HG02973 (cell line): ENCODE results near the gene CCDC13.
"Not testable (repeated sequence)": the region's sequence is repeated elsewhere in the genome, so short reads cannot be mapped to it uniquely, and the experiment has no call there.

Source experiments
- ATAC-seq: cut with Tn5 transposase; IDR thresholded peaks from one replicate; pipeline ENCODE4 v1.9.1; 2021; ENCODE audit warnings: moderate library complexity; ENCODE audit not compliant: unreplicated experiment

CCDC13 gene, protein sequence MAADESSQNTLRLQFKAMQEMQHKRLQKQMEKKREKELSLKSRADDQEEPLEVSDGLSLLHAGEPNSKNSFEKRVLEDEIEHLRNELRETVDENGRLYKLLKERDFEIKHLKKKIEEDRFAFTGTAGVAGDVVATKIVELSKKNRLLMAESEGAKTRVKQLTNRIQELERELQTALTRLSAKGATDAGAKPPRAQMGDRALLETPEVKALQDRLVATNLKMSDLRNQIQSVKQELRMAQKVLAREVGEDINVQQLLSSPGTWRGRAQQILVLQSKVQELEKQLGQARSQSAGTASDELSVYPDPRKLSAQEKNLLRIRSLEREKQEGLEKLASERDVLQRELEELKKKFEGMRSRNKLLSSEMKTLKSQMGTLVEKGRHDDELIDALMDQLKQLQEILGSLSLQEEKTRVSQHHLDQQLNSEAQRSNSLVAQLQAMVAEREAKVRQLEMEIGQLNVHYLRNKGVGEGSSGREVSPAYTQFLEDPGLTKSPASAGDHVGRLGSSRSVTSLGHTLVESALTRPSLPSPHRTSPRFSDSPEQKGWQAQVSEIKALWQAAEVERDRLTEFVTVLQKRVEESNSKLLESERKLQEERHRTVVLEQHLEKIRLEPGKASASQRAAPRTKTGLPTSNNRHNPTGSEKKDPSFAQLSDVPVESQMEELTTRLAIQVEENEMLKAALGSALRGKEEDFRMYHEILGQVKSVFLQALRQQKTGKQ

GRCh38 chr3:42772670-42773408 lies at the start of gene CCDC13:
Gene CCDC13 (minus strand): TSS chr3:42773253. CDS start chr3:42758345, 14,908 bp downstream.
- peak; percentile 98 for ATAC-seq

DNA sequence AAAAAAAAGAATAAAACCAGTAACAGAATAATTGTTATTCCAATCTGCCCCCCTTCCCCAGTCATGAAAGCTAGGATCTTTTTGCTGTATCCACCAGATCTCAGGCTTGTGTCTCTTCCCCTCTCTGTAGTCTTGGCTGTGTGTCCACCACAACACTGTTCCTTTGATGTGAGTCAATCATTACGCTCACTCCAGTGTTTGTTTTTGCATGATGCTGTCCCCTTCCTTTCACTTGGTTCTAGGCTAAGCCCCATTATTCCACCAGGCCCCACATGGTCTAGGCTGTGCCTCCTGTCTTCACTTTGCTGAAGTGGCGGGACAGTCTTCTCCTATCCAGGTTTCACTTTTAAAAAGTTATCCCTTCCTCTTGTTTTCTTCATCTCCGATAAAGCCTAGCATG lies 49.8 kb upstream of the CCDC13 start:
- ATAC-seq, result no peak

- no peak for ATAC-seq
These were observed 47.6 kb upstream of the CCDC13 start for GRCh38 chr3:42820746-42821051.

DNA sequence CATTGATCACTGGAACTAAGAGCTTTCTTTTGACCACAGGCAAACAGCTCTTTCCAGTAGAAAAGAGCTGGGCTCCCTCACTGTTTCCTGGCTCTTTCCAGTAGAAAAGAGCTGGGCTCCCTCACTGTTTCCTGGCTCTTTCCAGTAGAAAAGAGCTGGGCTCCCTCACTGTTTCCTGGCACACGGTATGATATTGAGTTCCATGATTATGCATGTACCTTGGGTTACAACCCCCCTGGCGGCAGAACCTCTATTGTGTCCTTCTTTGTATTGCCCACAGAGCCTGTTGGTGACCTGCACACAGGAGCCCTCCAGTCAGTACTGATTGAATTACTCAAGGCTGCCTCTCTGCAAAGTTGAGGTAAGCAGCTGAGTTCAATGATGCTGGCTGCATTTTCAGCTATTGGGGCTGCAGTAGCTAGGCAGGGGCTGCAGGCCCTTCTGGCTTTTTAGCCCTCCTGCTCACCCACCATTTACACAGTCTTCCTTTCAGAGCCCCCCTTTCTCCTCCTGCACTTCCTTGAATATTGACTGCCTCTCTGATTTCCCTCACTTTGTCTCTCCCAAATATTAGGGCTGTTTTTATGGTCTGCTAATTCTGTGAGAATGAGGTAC lies 46.4 kb upstream of the CCDC13 start:
- ATAC-seq, result no peak

DNA sequence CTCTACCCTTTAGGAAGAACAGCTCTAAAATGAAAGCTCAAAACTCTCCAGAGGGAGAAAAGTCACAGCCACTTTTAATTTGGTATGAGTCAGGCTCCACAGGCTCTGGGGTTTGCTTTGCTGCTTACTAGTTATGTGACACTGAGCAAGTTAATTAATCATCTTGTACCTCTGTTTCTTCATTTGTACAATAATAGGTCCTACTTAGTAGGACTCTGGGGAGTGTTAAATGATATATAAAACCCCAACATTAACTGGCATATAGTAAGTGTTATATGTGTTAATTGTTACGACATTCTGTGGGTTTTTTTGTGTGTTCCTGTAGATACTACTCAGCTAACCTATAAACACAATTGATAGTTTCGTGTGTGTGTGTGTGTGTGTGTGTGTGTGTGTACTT lies 42.8 kb upstream of the CCDC13 start:
- no peak for ATAC-seq

DNA sequence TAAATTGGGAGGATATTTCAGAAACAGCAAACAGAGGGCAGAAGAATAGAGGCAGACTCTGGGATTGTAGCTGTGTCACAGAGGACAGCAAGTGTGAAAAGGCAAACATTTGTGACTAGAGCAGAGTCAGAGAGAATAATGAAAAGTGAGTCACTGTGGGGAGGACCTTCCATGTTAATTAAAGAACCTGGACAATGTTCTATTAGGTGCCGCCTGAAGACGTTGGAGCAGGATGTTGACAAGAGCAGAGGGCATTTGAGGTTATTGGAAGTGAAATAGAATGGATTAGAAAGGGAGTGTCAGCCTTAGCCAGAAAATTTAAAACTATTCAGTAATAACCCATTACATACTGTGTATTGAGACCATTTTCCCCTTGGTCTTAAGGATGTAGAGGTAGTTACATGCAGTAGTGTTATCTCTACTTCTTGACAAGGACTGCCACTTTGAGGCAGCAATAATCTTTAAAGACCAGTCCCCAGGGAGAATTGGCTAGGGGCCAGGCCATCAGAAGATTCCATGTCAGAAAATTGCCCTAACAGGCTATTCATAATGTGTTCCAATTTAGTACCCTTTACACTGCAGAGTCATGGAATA lies 42.0 kb upstream of the CCDC13 start:
- no peak for ATAC-seq

GRCh38 chr3:42814246-42814645 lies 41.2 kb upstream of the CCDC13 start:
- ATAC-seq, result no peak

- not testable (repeated sequence) for ATAC-seq
These were observed 38.2 kb upstream of the CCDC13 start for GRCh38 chr3:42811118-42811883.

DNA sequence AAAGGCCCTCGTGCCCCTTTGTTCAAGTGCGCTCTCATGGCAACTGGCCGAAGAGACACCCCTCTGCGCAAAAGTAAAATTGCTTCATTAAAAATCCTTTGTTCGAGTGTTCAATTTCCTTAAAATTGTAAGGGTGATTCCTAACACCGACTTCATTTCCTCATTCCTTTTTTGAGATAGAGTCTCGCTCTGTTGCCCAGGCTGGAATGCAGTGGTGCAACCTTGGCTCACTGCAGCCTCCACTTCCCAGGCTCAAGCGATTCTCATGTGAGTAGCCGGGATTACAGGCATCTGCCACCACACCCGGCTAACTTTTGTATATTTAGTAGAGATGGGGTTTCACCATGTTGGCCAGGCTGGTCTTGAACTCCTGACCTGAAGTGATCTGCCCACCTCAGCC lies 37.7 kb upstream of the CCDC13 start:
- ATAC-seq, result not testable (repeated sequence)

DNA sequence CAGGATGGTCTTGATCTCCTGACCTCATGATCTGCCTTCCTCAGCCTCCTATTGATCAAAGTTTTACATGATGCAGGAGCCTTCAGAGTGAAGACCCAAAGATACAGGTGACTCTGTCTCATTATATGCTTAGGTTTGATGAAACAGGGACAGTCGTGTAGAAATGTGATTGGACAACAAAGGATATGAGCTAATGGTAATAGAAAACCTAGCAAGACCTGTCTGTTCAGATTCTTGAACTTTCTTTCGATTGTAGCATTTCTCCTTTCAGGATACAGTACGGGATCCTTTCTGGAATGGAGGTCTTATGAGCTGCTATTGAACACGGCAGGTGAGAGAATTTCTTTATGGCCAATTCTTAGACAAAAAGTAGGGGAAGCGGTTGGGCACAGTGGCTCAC lies 36.1 kb upstream of the CCDC13 start, which contains the start of gene ACKR2:
TSS of gene ACKR2 (plus strand) at position 244 of the 400 bp plus-strand sequence. CDS start 55,058 bp downstream, outside the sequence.
- ATAC-seq, result no peak

DNA sequence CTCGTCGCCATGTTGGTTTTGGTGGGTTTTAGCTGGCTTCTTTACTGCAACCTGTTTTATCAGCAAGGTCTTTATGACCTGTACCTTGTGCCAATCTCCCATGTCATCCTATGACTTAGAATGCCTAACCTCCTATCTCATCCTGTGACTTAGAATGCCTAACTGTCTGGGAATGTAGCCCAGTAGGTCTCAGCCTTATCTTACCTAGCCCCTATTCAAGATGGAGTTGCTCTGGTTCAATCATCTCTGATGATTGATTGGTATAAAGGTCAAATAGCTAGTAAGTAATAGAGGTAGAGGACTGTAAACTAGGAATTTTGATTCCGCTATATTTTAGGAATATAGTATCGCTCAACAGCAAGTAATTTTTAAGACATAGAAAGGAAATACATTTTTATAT lies 34.9 kb upstream of the CCDC13 start:
- no peak for ATAC-seq

DNA sequence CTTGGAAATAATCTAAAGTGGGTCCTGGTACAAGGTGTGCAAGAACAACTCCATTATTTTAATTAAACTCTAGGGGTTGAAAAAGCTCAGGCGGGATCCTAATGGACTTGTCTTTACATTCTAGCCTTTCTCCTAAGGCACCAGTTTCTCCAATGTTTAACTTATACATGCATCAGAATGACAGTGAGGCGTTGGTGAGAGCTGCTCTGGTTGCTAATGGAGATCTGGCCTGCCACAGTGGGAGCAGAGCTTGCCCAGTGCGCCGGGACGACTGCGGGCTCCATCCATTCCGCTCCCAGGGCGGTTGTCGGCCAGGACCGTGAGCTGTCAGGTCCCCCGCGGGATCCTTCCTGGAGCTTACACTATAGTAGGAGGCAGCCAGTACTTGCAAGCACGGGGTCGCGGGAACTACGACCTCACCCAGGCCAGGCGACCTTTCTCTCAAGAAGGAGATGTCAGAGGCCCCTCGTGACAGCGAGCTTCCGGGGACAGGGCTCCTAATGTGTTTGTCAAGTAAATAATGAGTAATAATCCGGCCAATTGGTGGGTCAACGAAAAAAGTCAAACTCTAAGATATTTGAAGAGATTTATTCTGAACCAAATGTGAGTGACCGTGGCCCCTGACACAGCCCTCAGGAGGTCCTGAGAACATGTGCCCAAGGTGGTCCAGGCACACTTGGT lies 32.2 kb upstream of the CCDC13 start:
- no peak for ATAC-seq

DNA sequence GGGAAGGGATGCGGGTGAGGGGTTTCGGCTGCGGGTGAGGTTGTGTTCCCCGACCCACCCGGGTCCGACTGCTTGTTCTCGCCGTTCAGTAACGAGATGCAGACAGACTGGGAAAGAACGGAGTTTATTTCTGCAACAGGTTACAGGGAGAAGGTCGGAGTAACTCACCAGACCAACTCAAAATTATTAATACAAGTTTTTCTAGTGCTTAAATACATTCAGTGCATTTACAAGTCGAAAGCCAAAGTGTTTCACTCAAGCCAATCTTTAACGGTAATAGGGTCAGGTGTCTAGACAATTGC lies 31.7 kb upstream of the CCDC13 start:
- no peak for ATAC-seq

DNA sequence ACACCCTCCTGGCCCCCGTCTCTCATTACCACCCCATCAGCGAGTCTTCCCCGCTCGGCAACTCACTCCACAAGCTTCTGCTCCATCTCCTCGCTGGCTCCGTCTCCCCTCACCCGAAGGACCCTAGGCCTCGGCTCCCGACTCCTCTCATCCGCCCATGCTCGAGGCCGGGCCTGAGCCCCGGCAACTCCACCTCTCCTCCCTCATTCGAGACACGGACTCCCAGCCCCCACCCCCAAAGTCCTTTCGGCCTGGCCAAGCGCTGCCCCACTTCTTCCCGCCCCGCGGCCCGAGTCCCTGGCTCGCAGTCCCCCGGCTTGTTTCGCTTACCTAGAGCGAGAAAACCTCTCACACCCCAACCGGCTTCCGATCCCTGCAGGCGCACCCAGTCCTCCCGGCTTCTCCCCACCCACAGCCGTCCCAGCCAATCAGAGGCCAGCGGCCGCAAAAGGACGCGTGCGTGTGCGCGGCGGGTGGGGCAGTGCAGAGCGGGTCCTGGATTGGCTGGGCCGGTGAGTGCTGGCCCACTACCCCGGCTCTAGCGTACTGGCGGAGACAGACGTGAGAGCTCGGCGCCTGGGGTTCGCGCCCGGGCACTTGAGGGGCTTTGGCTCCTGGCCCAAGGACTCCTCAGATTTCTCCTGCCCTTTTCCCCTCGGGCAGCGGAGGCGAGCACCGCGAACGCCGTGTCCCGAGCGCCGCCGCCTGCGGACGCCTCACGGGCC lies 31.2 kb upstream of the CCDC13 start, which contains the start of gene HIGD1A:
TSS of gene HIGD1A (minus strand) at position 385 of the 725 bp plus-strand sequence. CDS start 10,237 bp downstream, outside the sequence.
- peak; percentile 98 for ATAC-seq

DNA sequence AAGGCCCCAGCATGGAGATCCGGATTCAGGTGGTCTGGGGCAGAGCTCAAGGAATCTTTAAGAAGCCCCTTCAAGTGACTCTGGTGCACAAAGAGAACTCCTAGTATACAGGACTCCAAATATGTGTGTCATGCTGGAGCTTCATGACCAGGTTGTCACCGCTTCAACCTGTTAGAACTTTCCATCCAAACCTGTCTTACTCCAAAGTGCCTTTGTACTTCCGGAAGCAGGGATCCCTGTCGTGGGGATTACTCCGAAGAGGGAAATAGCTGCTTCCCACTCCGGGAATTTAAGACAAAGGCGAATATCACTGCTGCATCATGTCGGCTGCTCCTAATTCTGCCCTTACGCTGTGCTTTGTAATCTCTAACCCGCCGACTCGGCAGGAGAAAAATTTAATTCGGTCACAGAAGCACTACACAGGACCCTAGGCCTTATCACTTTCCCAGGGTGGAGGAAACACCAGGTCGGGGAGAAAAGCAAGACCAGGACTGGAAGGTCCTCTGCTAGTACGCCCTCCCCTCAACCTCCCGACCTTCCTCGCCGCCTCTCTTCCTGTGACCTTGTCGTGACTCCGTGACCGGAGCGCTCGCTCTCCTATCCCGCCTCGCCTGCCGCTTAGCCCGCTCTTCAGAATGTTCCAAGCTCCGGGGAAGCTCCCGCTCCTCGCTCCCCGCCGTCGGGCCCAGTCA lies 30.5 kb upstream of the CCDC13 start:
- ATAC-seq, result peak; percentile 27

- ATAC-seq, result no peak
These were observed 29.9 kb upstream of the CCDC13 start for GRCh38 chr3:42802876-42803413.

DNA sequence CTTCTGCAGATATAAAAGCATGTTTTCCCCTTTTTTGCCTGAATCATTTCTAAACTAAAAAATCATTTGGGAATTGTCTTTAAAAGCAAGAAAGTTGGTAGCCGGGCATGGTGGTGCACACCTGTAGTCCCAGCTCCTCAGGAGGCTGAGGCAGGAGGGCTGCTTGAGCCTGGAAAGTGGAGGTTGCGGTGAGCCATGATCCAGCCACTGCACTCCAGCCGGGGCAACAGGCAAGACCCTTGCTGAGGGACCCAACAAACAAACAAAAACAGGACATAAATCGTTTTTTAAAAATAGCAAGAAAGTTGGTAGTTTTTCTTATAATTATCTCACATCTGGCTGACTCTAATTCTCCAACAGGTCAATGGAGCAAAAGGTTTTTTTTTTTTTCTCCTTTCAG lies 28.7 kb upstream of the CCDC13 start:
- ATAC-seq, result no peak

DNA sequence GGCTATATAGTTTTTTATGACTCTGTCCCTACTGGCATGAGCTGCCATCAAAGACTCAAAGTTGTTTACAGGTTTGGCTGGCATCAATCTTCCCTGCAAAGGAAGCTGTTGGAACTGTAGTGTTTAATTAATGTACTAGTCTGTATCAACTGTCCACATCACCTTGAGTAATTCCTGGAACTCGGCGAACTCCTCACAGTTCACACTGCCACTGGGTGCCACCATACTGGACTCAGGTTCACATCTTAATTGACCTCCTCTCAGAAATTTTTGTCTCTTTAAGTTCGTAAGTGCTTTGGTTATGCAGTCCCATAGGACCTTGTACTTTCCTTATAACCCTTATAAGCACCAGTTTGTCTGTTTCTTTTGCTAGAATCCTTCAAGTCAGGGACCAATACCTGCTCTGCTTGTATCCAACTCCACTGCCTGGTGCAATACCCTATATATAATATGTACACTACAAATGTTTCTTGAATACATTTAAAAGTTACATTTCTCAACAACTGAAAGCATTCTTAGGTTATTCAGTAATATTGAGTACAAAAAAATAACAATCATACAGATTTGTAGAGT lies 28.1 kb upstream of the CCDC13 start:
- ATAC-seq, result no peak
